HEK293 (cell line): ENCODE data around the gene PFN3.

ENCODE experiments used
- EGR2 ChIP-seq: fragments of 450-650 bp; formaldehyde crosslinking; IDR thresholded peaks from 2 replicates; pipeline ENCODE4 v1.5.1; 2016; ENCODE audit warnings: low read depth, missing biosample characterization, missing genetic modification characterization
- GLI2 ChIP-seq: fragments of 450-650 bp; formaldehyde crosslinking; IDR thresholded peaks from 2 replicates; pipeline ENCODE4; 2017; ENCODE audit warnings: missing biosample characterization, missing genetic modification characterization, low read depth, borderline replicate concordance
- GLIS1 ChIP-seq: fragments of 450-650 bp; formaldehyde crosslinking; IDR thresholded peaks from 2 replicates; pipeline ENCODE4 v1.5.1; 2016; ENCODE audit warnings: missing biosample characterization, missing genetic modification characterization
- KLF7 ChIP-seq: fragments of 450-650 bp; formaldehyde crosslinking; IDR thresholded peaks from 2 replicates; pipeline ENCODE4 v1.5.1; 2016; ENCODE audit warnings: missing biosample characterization, missing genetic modification characterization, borderline replicate concordance
- PRDM10 ChIP-seq: fragments of 450-650 bp; formaldehyde crosslinking; IDR thresholded peaks from 2 replicates; pipeline ENCODE4 v1.5.1; 2016; ENCODE audit warnings: missing biosample characterization, missing genetic modification characterization
- YY1 ChIP-seq: fragments of 450-650 bp; formaldehyde crosslinking; IDR thresholded peaks from 2 replicates; pipeline ENCODE4 v1.5.1; 2018; ENCODE audit warnings: missing biosample characterization, missing genetic modification characterization
- YY2 ChIP-seq: fragments of 450-650 bp; formaldehyde crosslinking; IDR thresholded peaks from 2 replicates; pipeline ENCODE4 v1.5.1; 2016; ENCODE audit warnings: missing biosample characterization, missing genetic modification characterization
- ZNF174 ChIP-seq: fragments of 450-650 bp; formaldehyde crosslinking; IDR thresholded peaks from 2 replicates; pipeline ENCODE4 v1.5.0; 2017; ENCODE audit warnings: missing biosample characterization, mild to moderate bottlenecking, missing genetic modification characterization
- ZNF292 ChIP-seq: fragments of 450-650 bp; formaldehyde crosslinking; IDR thresholded peaks from 2 replicates; pipeline ENCODE4 v1.5.1; 2016; ENCODE audit warnings: low read depth, missing biosample characterization, missing genetic modification characterization, borderline replicate concordance
- ZNF560 ChIP-seq: fragments of 450-650 bp; formaldehyde crosslinking; IDR thresholded peaks from 2 replicates; pipeline ENCODE4 v1.5.1; 2017; ENCODE audit warnings: missing biosample characterization, missing genetic modification characterization, borderline replicate concordance
- ZNF585B ChIP-seq: fragments of 450-650 bp; formaldehyde crosslinking; IDR thresholded peaks from 2 replicates; pipeline ENCODE4 v1.5.1; 2016; ENCODE audit warnings: missing biosample characterization, missing genetic modification characterization
- ZNF600 ChIP-seq: fragments of 450-650 bp; formaldehyde crosslinking; IDR thresholded peaks from 2 replicates; pipeline ENCODE4 v1.5.1; 2016; ENCODE audit warnings: missing biosample characterization, missing genetic modification characterization
- ZNF677 ChIP-seq: fragments of 450-650 bp; IDR thresholded peaks from 2 replicates; pipeline ENCODE4 v1.5.0; 2018; ENCODE audit warnings: missing biosample characterization, mild to moderate bottlenecking, missing genetic modification characterization, moderate library complexity
- ZNF747 ChIP-seq: fragments of 450-650 bp; formaldehyde crosslinking; IDR thresholded peaks from 2 replicates; pipeline ENCODE4 v1.5.1; 2016; ENCODE audit warnings: missing biosample characterization, missing genetic modification characterization
- ZNF785 ChIP-seq: fragments of 450-650 bp; formaldehyde crosslinking; IDR thresholded peaks from 2 replicates; pipeline ENCODE4 v1.5.1; 2016; ENCODE audit warnings: missing biosample characterization, missing genetic modification characterization
- ZNF792 ChIP-seq: fragments of 450-650 bp; formaldehyde crosslinking; IDR thresholded peaks from 2 replicates; pipeline ENCODE4 v1.5.1; 2016; ENCODE audit warnings: missing biosample characterization, missing genetic modification characterization
- ZXDB ChIP-seq: fragments of 450-650 bp; formaldehyde crosslinking; IDR thresholded peaks from 2 replicates; pipeline ENCODE4 v1.5.1; 2016; ENCODE audit warnings: missing biosample characterization, missing genetic modification characterization
- TF ChIP-seq, protein P1 (sequence below): fragments of 450-650 bp; formaldehyde crosslinking; conservative IDR thresholded peaks from 2 replicates; pipeline ENCODE4 v1.5.1; 2016; ENCODE audit warnings: low read depth, missing biosample characterization, missing genetic modification characterization
- TF ChIP-seq, protein P2 (sequence below): fragments of 450-650 bp; formaldehyde crosslinking; IDR thresholded peaks from 2 replicates; pipeline ENCODE4 v1.5.1; 2016; ENCODE audit warnings: missing biosample characterization, missing genetic modification characterization
- TF ChIP-seq, protein P3 (sequence below): fragments of 450-650 bp; formaldehyde crosslinking; IDR thresholded peaks from 2 replicates; pipeline ENCODE4 v1.5.1; 2016; ENCODE audit warnings: missing biosample characterization, missing genetic modification characterization
- TF ChIP-seq, protein P4 (sequence below): fragments of 450-650 bp; formaldehyde crosslinking; IDR thresholded peaks from 2 replicates; pipeline ENCODE4 v1.5.1; 2016; ENCODE audit warnings: missing biosample characterization, missing genetic modification characterization, low read depth

Gene PFN3

GRCh38 chr5:177366528-177367322 lies 33.7 kb downstream of the PFN3 start (continued):
- TF ChIP-seq, protein P1, sequence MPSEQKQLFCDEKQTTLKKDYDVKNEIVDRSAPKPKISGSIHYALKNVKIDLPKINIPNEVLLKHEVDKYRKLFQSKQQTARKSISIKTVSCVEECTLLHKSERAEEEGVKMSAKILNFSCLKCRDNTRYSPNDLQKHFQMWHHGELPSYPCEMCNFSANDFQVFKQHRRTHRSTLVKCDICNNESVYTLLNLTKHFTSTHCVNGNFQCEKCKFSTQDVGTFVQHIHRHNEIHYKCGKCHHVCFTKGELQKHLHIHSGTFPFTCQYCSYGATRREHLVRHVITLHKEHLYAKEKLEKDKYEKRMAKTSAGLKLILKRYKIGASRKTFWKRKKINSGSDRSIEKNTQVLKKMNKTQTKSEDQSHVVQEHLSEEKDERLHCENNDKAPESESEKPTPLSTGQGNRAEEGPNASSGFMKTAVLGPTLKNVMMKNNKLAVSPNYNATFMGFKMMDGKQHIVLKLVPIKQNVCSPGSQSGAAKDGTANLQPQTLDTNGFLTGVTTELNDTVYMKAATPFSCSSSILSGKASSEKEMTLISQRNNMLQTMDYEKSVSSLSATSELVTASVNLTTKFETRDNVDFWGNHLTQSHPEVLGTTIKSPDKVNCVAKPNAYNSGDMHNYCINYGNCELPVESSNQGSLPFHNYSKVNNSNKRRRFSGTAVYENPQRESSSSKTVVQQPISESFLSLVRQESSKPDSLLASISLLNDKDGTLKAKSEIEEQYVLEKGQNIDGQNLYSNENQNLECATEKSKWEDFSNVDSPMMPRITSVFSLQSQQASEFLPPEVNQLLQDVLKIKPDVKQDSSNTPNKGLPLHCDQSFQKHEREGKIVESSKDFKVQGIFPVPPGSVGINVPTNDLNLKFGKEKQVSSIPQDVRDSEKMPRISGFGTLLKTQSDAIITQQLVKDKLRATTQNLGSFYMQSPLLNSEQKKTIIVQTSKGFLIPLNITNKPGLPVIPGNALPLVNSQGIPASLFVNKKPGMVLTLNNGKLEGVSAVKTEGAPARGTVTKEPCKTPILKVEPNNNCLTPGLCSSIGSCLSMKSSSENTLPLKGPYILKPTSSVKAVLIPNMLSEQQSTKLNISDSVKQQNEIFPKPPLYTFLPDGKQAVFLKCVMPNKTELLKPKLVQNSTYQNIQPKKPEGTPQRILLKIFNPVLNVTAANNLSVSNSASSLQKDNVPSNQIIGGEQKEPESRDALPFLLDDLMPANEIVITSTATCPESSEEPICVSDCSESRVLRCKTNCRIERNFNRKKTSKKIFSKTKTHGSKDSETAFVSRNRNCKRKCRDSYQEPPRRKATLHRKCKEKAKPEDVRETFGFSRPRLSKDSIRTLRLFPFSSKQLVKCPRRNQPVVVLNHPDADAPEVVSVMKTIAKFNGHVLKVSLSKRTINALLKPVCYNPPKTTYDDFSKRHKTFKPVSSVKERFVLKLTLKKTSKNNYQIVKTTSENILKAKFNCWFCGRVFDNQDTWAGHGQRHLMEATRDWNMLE (tag by site-specific recombination), result no peak
- TF ChIP-seq PRDM10 (tag by site-specific recombination) (peak; percentile 8; the same call in 1 of the 2 replicates), ZNF600 (tag by site-specific recombination) (peak; percentile 67; the same call in 1 of the 2 replicates), ZNF174 (tag by site-specific recombination) (no peak), ZNF785 (no peak), YY1 (no peak), GLIS1 (tag by site-specific recombination) (peak; percentile 34; the same call in 1 of the 2 replicates), GLI2 (tag by site-specific recombination) (no peak), ZXDB (tag by site-specific recombination) (0 out of 2 replicates have a peak, but pooled peaks have one; percentile 43), ZNF585B (tag by site-specific recombination) (no peak), YY2 (no peak), ZNF292 (no peak), ZNF792 (tag by site-specific recombination) (no peak), ZNF677 (tag by site-specific recombination) (no peak), ZNF560 (tag by site-specific recombination) (no peak), EGR2 (peak; percentile 57), ZNF747 (no peak), KLF7 (tag by site-specific recombination) (peak; percentile 50; the same call in 1 of the 2 replicates)
- TF ChIP-seq, protein P2, sequence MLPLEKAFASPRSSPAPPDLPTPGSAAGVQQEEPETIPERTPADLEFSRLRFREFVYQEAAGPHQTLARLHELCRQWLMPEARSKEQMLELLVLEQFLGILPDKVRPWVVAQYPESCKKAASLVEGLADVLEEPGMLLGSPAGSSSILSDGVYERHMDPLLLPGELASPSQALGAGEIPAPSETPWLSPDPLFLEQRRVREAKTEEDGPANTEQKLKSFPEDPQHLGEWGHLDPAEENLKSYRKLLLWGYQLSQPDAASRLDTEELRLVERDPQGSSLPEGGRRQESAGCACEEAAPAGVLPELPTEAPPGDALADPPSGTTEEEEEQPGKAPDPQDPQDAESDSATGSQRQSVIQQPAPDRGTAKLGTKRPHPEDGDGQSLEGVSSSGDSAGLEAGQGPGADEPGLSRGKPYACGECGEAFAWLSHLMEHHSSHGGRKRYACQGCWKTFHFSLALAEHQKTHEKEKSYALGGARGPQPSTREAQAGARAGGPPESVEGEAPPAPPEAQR (tag by site-specific recombination), result no peak
- TF ChIP-seq, protein P3, sequence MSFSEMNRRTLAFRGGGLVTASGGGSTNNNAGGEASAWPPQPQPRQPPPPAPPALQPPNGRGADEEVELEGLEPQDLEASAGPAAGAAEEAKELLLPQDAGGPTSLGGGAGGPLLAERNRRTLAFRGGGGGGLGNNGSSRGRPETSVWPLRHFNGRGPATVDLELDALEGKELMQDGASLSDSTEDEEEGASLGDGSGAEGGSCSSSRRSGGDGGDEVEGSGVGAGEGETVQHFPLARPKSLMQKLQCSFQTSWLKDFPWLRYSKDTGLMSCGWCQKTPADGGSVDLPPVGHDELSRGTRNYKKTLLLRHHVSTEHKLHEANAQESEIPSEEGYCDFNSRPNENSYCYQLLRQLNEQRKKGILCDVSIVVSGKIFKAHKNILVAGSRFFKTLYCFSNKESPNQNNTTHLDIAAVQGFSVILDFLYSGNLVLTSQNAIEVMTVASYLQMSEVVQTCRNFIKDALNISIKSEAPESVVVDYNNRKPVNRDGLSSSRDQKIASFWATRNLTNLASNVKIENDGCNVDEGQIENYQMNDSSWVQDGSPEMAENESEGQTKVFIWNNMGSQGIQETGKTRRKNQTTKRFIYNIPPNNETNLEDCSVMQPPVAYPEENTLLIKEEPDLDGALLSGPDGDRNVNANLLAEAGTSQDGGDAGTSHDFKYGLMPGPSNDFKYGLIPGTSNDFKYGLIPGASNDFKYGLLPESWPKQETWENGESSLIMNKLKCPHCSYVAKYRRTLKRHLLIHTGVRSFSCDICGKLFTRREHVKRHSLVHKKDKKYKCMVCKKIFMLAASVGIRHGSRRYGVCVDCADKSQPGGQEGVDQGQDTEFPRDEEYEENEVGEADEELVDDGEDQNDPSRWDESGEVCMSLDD (tag by site-specific recombination), result no peak
- TF ChIP-seq, protein P4, sequence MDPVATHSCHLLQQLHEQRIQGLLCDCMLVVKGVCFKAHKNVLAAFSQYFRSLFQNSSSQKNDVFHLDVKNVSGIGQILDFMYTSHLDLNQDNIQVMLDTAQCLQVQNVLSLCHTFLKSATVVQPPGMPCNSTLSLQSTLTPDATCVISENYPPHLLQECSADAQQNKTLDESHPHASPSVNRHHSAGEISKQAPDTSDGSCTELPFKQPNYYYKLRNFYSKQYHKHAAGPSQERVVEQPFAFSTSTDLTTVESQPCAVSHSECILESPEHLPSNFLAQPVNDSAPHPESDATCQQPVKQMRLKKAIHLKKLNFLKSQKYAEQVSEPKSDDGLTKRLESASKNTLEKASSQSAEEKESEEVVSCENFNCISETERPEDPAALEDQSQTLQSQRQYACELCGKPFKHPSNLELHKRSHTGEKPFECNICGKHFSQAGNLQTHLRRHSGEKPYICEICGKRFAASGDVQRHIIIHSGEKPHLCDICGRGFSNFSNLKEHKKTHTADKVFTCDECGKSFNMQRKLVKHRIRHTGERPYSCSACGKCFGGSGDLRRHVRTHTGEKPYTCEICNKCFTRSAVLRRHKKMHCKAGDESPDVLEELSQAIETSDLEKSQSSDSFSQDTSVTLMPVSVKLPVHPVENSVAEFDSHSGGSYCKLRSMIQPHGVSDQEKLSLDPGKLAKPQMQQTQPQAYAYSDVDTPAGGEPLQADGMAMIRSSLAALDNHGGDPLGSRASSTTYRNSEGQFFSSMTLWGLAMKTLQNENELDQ, result no peak
